Measurements from ENCODE around the gene SAT2. TPM values are rescaled to one million over a fixed set of nuclear protein-coding genes. Genes with fewer than 3 reads are reported as not detected.

SAT2 gene
- total RNA-seq, 1 experiment from 2014 or later: 33.0 TPM

DNA sequence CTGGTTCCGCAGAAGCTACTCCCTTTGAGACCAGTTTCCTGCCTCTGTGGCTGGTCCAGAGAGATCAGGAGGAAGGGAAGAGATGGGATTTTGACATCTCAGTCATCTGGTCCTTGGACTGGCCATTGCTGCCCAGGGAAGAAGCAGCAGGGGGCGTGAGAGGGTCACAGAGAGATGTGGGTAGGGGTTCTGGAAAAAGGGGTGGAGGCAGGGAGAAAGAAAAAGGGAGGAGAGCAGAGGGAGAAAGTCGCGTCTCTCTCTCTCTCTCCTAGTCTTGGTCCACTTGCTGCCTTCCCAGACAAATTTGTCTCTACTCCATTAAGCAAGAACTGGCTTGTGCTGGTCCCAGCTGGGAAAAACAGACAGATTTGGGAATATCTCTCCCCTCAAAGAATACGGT, 6.8 kb upstream of the SAT2 start:
- TF ChIP-seq, protein P1, sequence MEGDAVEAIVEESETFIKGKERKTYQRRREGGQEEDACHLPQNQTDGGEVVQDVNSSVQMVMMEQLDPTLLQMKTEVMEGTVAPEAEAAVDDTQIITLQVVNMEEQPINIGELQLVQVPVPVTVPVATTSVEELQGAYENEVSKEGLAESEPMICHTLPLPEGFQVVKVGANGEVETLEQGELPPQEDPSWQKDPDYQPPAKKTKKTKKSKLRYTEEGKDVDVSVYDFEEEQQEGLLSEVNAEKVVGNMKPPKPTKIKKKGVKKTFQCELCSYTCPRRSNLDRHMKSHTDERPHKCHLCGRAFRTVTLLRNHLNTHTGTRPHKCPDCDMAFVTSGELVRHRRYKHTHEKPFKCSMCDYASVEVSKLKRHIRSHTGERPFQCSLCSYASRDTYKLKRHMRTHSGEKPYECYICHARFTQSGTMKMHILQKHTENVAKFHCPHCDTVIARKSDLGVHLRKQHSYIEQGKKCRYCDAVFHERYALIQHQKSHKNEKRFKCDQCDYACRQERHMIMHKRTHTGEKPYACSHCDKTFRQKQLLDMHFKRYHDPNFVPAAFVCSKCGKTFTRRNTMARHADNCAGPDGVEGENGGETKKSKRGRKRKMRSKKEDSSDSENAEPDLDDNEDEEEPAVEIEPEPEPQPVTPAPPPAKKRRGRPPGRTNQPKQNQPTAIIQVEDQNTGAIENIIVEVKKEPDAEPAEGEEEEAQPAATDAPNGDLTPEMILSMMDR (IDR thresholded peaks at IDR 0.05; ENCODE audit: insufficient read depth in 1 of 2, low read depth in 1 of 2, low read length in 1 of 2, severe bottlenecking in 1 of 2, unreplicated experiment in 1 of 2): peak; percentile 27 to 55
- Mint-ChIP-seq H3K4me3 (ENCODE audit: unreplicated experiment) (no peak overlapping the region), H3K27ac (ENCODE audit: unreplicated experiment) (no peak overlapping the region), H3K4me1 (ENCODE audit: low read depth, unreplicated experiment) (no peaks in the 10 kb centered on the region), H3K27me3 (ENCODE audit: insufficient read depth, unreplicated experiment) (no peaks in the 10 kb centered on the region), H3K9me3 (ENCODE audit: unreplicated experiment) (no peaks in the 10 kb centered on the region), H3K36me3 (ENCODE audit: insufficient read depth, unreplicated experiment) (no peaks in the 10 kb centered on the region)
- Histone ChIP-seq H3K4me1 (peaks cover 3% of the 10 kb centered on the region; the same call in 1 of the 2 replicates), H3K9me3 (no peaks in the 10 kb centered on the region), H3K4me3 (ENCODE audit: low read depth, low read length) (no peak overlapping the region), H3K36me3 (ENCODE audit: control insufficient read depth, insufficient read depth, low read length) (no peaks in the 10 kb centered on the region), H3K27me3 (replicated peaks; ENCODE audit: control insufficient read depth, insufficient read depth, low read length) (no peaks in the 10 kb centered on the region)
- intact Hi-C loops (cut with micrococcal nuclease; ENCODE audit: unreplicated experiment): loop anchor here (1.0 kb wide), 1 partner anchor 54 kb away; the partner anchor contains the start of gene WRAP53
- POLR2A ChIA-PET: interaction anchor here (0.6 to 0.7 kb wide), 2 partner anchors 16 to 53 kb away, joined by 4 to 8 read pairs; partner anchors contain the start of gene TP53
- DNase-seq: peak; percentile 64 to 68
- CTCF ChIA-PET: interaction anchor here (0.5 kb wide), 1 partner anchor 28 kb away, joined by 3 read pairs; no protein-coding TSS in a partner anchor
- BruUV-seq (replicated peaks): no TSS peak

DNA sequence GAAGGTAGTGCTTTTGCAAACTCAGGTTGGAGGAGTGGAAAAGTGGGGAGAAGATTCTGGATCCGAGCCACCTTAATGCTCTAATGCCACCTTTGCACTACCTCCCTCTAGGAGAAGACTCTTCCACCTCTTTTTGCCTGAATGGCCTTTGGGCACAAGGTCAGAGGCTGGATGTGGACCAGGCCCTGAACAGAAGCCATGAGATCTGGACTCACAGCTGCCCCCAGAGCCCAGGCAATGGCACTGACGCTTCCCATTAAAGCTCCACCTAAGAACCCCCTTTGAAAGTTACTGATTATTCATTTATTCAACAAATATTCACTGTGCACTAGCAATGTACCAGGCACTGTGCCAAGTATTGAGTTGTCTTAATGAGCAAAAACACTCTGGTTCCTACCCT, 5.5 kb upstream of the SAT2 start:
- Mint-ChIP-seq H3K27ac (ENCODE audit: unreplicated experiment) (no peak overlapping the region), H3K27me3 (ENCODE audit: insufficient read depth, unreplicated experiment) (no peaks in the 10 kb centered on the region), H3K9me3 (ENCODE audit: unreplicated experiment) (no peaks in the 10 kb centered on the region), H3K36me3 (ENCODE audit: insufficient read depth, unreplicated experiment) (no peaks in the 10 kb centered on the region), H3K4me1 (ENCODE audit: low read depth, unreplicated experiment) (no peaks in the 10 kb centered on the region), H3K4me3 (ENCODE audit: unreplicated experiment) (no peak overlapping the region)
- Histone ChIP-seq H3K27me3 (replicated peaks; ENCODE audit: control insufficient read depth, insufficient read depth, low read length) (no peaks in the 10 kb centered on the region), H3K4me3 (ENCODE audit: low read depth, low read length) (no peak overlapping the region), H3K9me3 (no peaks in the 10 kb centered on the region), H3K36me3 (ENCODE audit: control insufficient read depth, insufficient read depth, low read length) (no peaks in the 10 kb centered on the region), H3K4me1 (peaks cover 3% of the 10 kb centered on the region; the same call in 1 of the 2 replicates)
- BruUV-seq (replicated peaks): no TSS peak
- ChIA-PET POLR2A (no interaction called here), CTCF (interaction anchor here (0.6 to 1.5 kb wide), 5 partner anchors 14 to 55 kb away, joined by 3 to 9 read pairs (median 5); partner anchors contain the start of genes ATP1B2, FXR2, TP53 and WRAP53)
- intact Hi-C loops (cut with micrococcal nuclease; ENCODE audit: unreplicated experiment): no loop called here
- TF ChIP-seq, protein P1 (IDR thresholded peaks at IDR 0.05; ENCODE audit: insufficient read depth in 1 of 2, low read depth in 1 of 2, low read length in 1 of 2, severe bottlenecking in 1 of 2, unreplicated experiment in 1 of 2): no peak
- DNase-seq: no peak

DNA sequence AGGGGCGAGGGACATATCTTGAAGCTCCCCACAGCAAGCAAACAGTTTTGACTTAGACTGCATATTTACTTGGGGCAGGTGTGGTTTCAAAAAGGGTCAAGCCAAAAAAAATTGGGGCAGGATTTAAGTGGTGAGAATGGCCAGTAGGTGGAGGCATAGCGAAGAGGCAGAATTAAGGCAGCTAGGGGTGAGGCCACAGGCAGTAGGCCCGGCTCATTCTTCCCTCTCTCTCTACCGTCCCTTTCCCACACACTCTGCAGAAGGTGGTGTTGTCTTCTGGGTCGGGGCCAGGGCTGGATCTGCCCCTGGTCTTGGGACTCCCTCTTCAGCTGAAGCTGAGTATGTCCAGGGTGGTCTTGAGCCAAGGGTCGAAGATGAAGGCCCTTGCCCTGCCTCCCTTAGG, 4.9 kb upstream of the SAT2 start:
- intact Hi-C loops (cut with micrococcal nuclease; ENCODE audit: unreplicated experiment): no loop called here
- no peaks in the 10 kb centered on the region for H3K27me3 ChIP-seq (replicated peaks; ENCODE audit: control insufficient read depth, insufficient read depth, low read length)
- H3K4me3 Mint-ChIP-seq (ENCODE audit: unreplicated experiment): no peak overlapping the region

More for the DNA sequence above, 4.9 kb upstream of the SAT2 start:
- BruUV-seq (replicated peaks): no TSS peak
- no peaks in the 10 kb centered on the region for H3K36me3 ChIP-seq (ENCODE audit: control insufficient read depth, insufficient read depth, low read length)
- Mint-ChIP-seq H3K36me3 (ENCODE audit: insufficient read depth, unreplicated experiment) (no peaks in the 10 kb centered on the region), H3K27ac (ENCODE audit: unreplicated experiment) (no peak overlapping the region), H3K9me3 (ENCODE audit: unreplicated experiment) (no peaks in the 10 kb centered on the region), H3K4me1 (ENCODE audit: low read depth, unreplicated experiment) (no peaks in the 10 kb centered on the region), H3K27me3 (ENCODE audit: insufficient read depth, unreplicated experiment) (no peaks in the 10 kb centered on the region)
- H3K4me3 ChIP-seq (ENCODE audit: low read depth, low read length): no peak overlapping the region
- POLR2A ChIA-PET: no interaction called here
- CTCF ChIA-PET: interaction anchor here (0.6 to 1.5 kb wide), 6 partner anchors 13 to 56 kb away, joined by 3 to 9 read pairs (median 4); partner anchors contain the start of genes ATP1B2, FXR2, TP53 and WRAP53
- DNase-seq: peak in 1 of 2 experiments; percentile 36
- TF ChIP-seq, protein P1 (IDR thresholded peaks at IDR 0.05; ENCODE audit: insufficient read depth in 1 of 2, low read depth in 1 of 2, low read length in 1 of 2, severe bottlenecking in 1 of 2, unreplicated experiment in 1 of 2): peak; percentile 9 to 36
- no peaks in the 10 kb centered on the region for H3K9me3 ChIP-seq
- peaks cover 3% of the 10 kb centered on the region; the same call in 1 of the 2 replicates for H3K4me1 ChIP-seq

Measured in Caco-2 (cell line).